Measurements from ENCODE around the gene APH1B. TPM values are rescaled to one million over a fixed set of nuclear protein-coding genes. Genes with fewer than 3 reads are reported as not detected.

The APH1B gene
- total and polyA plus RNA-seq, 2 of the 4 experiments (the other 2 are of a cell fraction): 7.0 to 7.7 TPM

GRCh38 chr15:63258658-63259057 is 18.7 kb upstream of the APH1B start:
- peaks cover 12 to 13% of the 10 kb centered on the region in 2 experiments; a peak in 2 of 4 replicates for H3K79me1 ChIP-seq (ENCODE audit: low read depth in 1 of 2, low read length in 2 of 2)
- H3K4me3 ChIP-seq (ENCODE audit: insufficient read depth, low read depth, low read length): no peak overlapping the region
- ChIA-PET POLR2A (ENCODE audit: unreplicated experiment) (no interaction called here), CTCF (no interaction called here)
- ATAC-seq (ENCODE audit: low read depth) (no peak), DNase-seq (no peak)
- H3K14ac ChIP-seq (replicated peaks; ENCODE audit: low read depth, low read length): no peak overlapping the region
- peaks cover 20% of the 10 kb centered on the region for H3K36me3 ChIP-seq (ENCODE audit: control insufficient read depth, insufficient read depth, low read length)
- no peak overlapping the region for H2AK5ac ChIP-seq (ENCODE audit: low read depth, low read length)
- H2BK20ac ChIP-seq (ENCODE audit: low read depth, low read length): no peak overlapping the region
- peaks cover 4% of the 10 kb centered on the region for H3K4me1 ChIP-seq (ENCODE audit: control insufficient read depth, insufficient read depth, low read length)
- no peak overlapping the region for H4K5ac ChIP-seq (ENCODE audit: low read depth, low read length)
- dilution Hi-C loops (cut with HindIII; ENCODE audit: low sequenced_read_pairs, unreplicated experiment): no loop called here
- no peak overlapping the region for H2BK15ac ChIP-seq (ENCODE audit: low read depth, low read length)
- no CpG with 5 or more reads among the region's 2 CpGs for WGBS, 2 experiments (ENCODE audit: extremely low coverage in 2 of 2, insufficient read length in 1 of 2)
- no peaks in the 10 kb centered on the region for H3K9me3 ChIP-seq (ENCODE audit: control insufficient read depth, insufficient read depth, low read length)
- no peak overlapping the region for H4K91ac ChIP-seq (ENCODE audit: insufficient read depth, low read depth, low read length)
- no TSS peak for BruUV-seq (replicated peaks)
- no peak overlapping the region for H3K9ac ChIP-seq (ENCODE audit: low read depth, low read length)
- H4K20me1 ChIP-seq (ENCODE audit: insufficient read depth, low read length): no peaks in the 10 kb centered on the region
- TF ChIP-seq FOS (IDR thresholded peaks at IDR 0.05; ENCODE audit: low read depth, low read length) (no peak), RAD21 (IDR thresholded peaks at IDR 0.05; ENCODE audit: low read length) (no peak), MAZ (IDR thresholded peaks at IDR 0.05; ENCODE audit: borderline replicate concordance, low read depth, low read length) (no peak), RFX5 (IDR thresholded peaks at IDR 0.05; ENCODE audit: low read depth, low read length) (no peak), RCOR1 (IDR thresholded peaks at IDR 0.05; ENCODE audit: insufficient replicate concordance, low read length) (no peak), MAFK (IDR thresholded peaks at IDR 0.05; ENCODE audit: low read depth, low read length) (no peak)
- no peak overlapping the region for H3K23ac ChIP-seq (ENCODE audit: low read depth, low read length)
- intact Hi-C loops (cut with micrococcal nuclease): loop anchor here (5.0 kb wide), 1 partner anchor 101 kb away; the partner anchor contains the start of gene RPS27L
- no peak overlapping the region for H2AFZ ChIP-seq (replicated peaks; ENCODE audit: low read length, poor library complexity)
- no peak overlapping the region for H2BK120ac ChIP-seq (ENCODE audit: low read depth, low read length)
- H4K8ac ChIP-seq (ENCODE audit: low read depth in 2 of 2, low read length in 2 of 2): no peak overlapping the region
- no peak overlapping the region for H3K27ac ChIP-seq (ENCODE audit: insufficient read depth, low read length)
- peaks cover 4% of the 10 kb centered on the region; the same call in 1 of the 2 replicates for H3K9me1 ChIP-seq (ENCODE audit: insufficient read depth, low read length)
- in situ Hi-C loops (cut with MboI; ENCODE audit: low sequenced_read_pairs): no loop called here
- H2AK9ac ChIP-seq (replicated peaks; ENCODE audit: low read depth, low read length, poor library complexity): no peak overlapping the region
- no peaks in the 10 kb centered on the region for H3K27me3 ChIP-seq (ENCODE audit: control insufficient read depth, insufficient read depth, low read length)
- H2BK5ac ChIP-seq (ENCODE audit: low read depth, low read length, poor library complexity, severe bottlenecking): no peak overlapping the region
- H3K4me2 ChIP-seq (ENCODE audit: low read depth, low read length): no peak overlapping the region
- H3K4ac ChIP-seq (ENCODE audit: low read depth, low read length): no peak overlapping the region
- no peak overlapping the region for H3K18ac ChIP-seq (ENCODE audit: low read depth, low read length)
- no peak overlapping the region for H3K56ac ChIP-seq (ENCODE audit: extremely low read depth, insufficient read depth, low read length)

Measured in IMR-90 (cell line).